ENCODE results near the gene TLCD2.
A peak's percentile ranks its signal among the peaks of the same experiment; 100 is the strongest.
"Not testable (repeated sequence)": the region's sequence is repeated elsewhere in the genome, so short reads cannot be mapped to it uniquely, and the experiment has no call there.

The TLCD2 gene

GRCh38 chr17:1736348-1737281 is 26.4 kb upstream of the TLCD2 start:
- no peak for DNase-seq (ENCODE audit: low read depth in 2 of 2)

GRCh38 chr17:1735834-1736347 is 25.7 kb upstream of the TLCD2 start:
- no peak for DNase-seq (ENCODE audit: low read depth in 2 of 2)

GRCh38 chr17:1735418-1735817 is 25.2 kb upstream of the TLCD2 start:
- DNase-seq (ENCODE audit: low read depth in 2 of 2) = no peak

GRCh38 chr17:1733759-1734158 is 23.6 kb upstream of the TLCD2 start:
- no peak for DNase-seq (ENCODE audit: low read depth in 2 of 2)

GRCh38 chr17:1732833-1733321 is 22.7 kb upstream of the TLCD2 start:
- DNase-seq (ENCODE audit: low read depth in 2 of 2) = no peak

- DNase-seq (ENCODE audit: low read depth in 2 of 2) = no peak
These were observed 22.2 kb upstream of the TLCD2 start for GRCh38 chr17:1732241-1732832.

- DNase-seq (ENCODE audit: low read depth in 2 of 2) = no peak
These were observed 21.0 kb upstream of the TLCD2 start for GRCh38 chr17:1731194-1731506.

- no peak for DNase-seq (ENCODE audit: low read depth in 2 of 2)
These were observed 20.4 kb upstream of the TLCD2 start for GRCh38 chr17:1730326-1731193.

- DNase-seq (ENCODE audit: low read depth in 2 of 2) = no peak
These were observed 19.8 kb upstream of the TLCD2 start for GRCh38 chr17:1729966-1730325.

- DNase-seq (ENCODE audit: low read depth in 2 of 2) = no peak
These were observed 17.9 kb upstream of the TLCD2 start for GRCh38 chr17:1727876-1728630.

GRCh38 chr17:1727258-1727789 is 17.1 kb upstream of the TLCD2 start:
- no peak for DNase-seq (ENCODE audit: low read depth in 2 of 2)

GRCh38 chr17:1726626-1727257 is 16.6 kb upstream of the TLCD2 start:
- no peak for DNase-seq (ENCODE audit: low read depth in 2 of 2)

GRCh38 chr17:1725642-1726511 is 15.7 kb upstream of the TLCD2 start:
- DNase-seq (ENCODE audit: low read depth in 2 of 2) = no peak

GRCh38 chr17:1724869-1725641 is 14.9 kb upstream of the TLCD2 start:
- no peak for DNase-seq (ENCODE audit: low read depth in 2 of 2)

- peak; percentile 75 to 78 for DNase-seq (ENCODE audit: low read depth in 2 of 2)
These were observed 14.2 kb upstream of the TLCD2 start, which contains the start of gene WDR81 for GRCh38 chr17:1724351-1724868. WDR81 (plus strand) TSS chr17:1724704; CDS start chr17:1724960, 256 bp downstream.

GRCh38 chr17:1722022-1722421 is 11.8 kb upstream of the TLCD2 start:
- not testable (repeated sequence) for DNase-seq (ENCODE audit: low read depth in 2 of 2)

- no peak for DNase-seq (ENCODE audit: low read depth in 2 of 2)
These were observed 10.7 kb upstream of the TLCD2 start for GRCh38 chr17:1720856-1721386.
